HepG2 (cell line): ENCODE measurements around the gene TMC8. TPM values are rescaled to one million over a fixed set of nuclear protein-coding genes. Genes with fewer than 3 reads are reported as not detected.

Experiments
- ATM ChIP-seq: fragments of 450-650 bp; IDR thresholded peaks from 2 replicates; pipeline ENCODE4 v1.7.1; 2017; ENCODE audit warnings: mild to moderate bottlenecking, borderline replicate concordance
- BHLHE40 ChIP-seq: IDR thresholded peaks from 2 replicates; pipeline ENCODE4 v1.6.1; 2011; ENCODE audit warnings: low read length, improper control_type of control experiment
- CHCHD3 ChIP-seq: sonication (generic); formaldehyde crosslinking; IDR thresholded peaks from 2 replicates; pipeline ENCODE4 v1.8.0; 2022; ENCODE audit warnings: mild to moderate bottlenecking, missing genetic modification reagents, moderate library complexity
- ETV5 ChIP-seq: IDR thresholded peaks from 2 replicates; pipeline ENCODE4 v1.6.1; 2018; ENCODE audit warnings: missing biosample characterization, missing genetic modification reagents, inconsistent platforms, borderline replicate concordance
- KAT7 ChIP-seq: IDR thresholded peaks from 2 replicates; pipeline ENCODE4 v1.6.1; 2018; ENCODE audit warnings: borderline replicate concordance, missing compliant biosample characterization
- MIER3 ChIP-seq: IDR thresholded peaks from 2 replicates; pipeline ENCODE4 v1.6.1; 2016; ENCODE audit warnings: missing compliant biosample characterization, borderline replicate concordance
- NCOA1 ChIP-seq: sonication (generic); formaldehyde crosslinking; IDR thresholded peaks from 2 replicates; pipeline ENCODE4 v1.9.0; 2021; ENCODE audit warnings: missing genetic modification reagents
- REL ChIP-seq: sonication (generic); formaldehyde crosslinking; conservative IDR thresholded peaks from 2 replicates; pipeline ENCODE4 v1.8.0; 2022; ENCODE audit warnings: mild to moderate bottlenecking, missing genetic modification reagents, moderate library complexity
- RFXAP ChIP-seq: sonication (generic); formaldehyde crosslinking; IDR thresholded peaks from 2 replicates; pipeline ENCODE4 v1.4.0; 2020; ENCODE audit warnings: missing genetic modification reagents, borderline replicate concordance
- SMARCC2 ChIP-seq: fragments of 450-650 bp; IDR thresholded peaks from 2 replicates; pipeline ENCODE4 v1.6.1; 2017; ENCODE audit warnings: antibody characterized with exemption, mild to moderate bottlenecking
- U2AF2 ChIP-seq: fragments of 200-400 bp; formaldehyde crosslinking; IDR thresholded peaks from 2 replicates; pipeline ENCODE4 v1.6.1; 2017; ENCODE audit warnings: low read depth, mild to moderate bottlenecking, low read length
- ZFP1 ChIP-seq: IDR thresholded peaks from 2 replicates; pipeline ENCODE4 v1.6.1; 2016
- ZFP37 ChIP-seq: sonication (generic); formaldehyde crosslinking; IDR thresholded peaks from 2 replicates; pipeline ENCODE4 v1.4.0; 2020; ENCODE audit warnings: missing genetic modification reagents, borderline replicate concordance
- ZMYM4 ChIP-seq: sonication (generic); formaldehyde crosslinking; IDR thresholded peaks from 2 replicates; pipeline ENCODE4 v1.8.1; 2023; ENCODE audit warnings: mild to moderate bottlenecking, missing genetic modification reagents
- ZNF20 ChIP-seq: sonication (generic); formaldehyde crosslinking; IDR thresholded peaks from 2 replicates; pipeline ENCODE4 v1.4.0; 2020; ENCODE audit warnings: mild to moderate bottlenecking, moderate library complexity, missing genetic modification reagents
- ZNF552 ChIP-seq: sonication (generic); formaldehyde crosslinking; IDR thresholded peaks from 2 replicates; pipeline ENCODE4 v1.9.0; 2022; ENCODE audit warnings: missing genetic modification reagents, mild to moderate bottlenecking, borderline replicate concordance
- ZNF761 ChIP-seq: sonication (generic); formaldehyde crosslinking; conservative IDR thresholded peaks from 2 replicates; pipeline ENCODE4 v1.4.0; 2020; ENCODE audit warnings: mild to moderate bottlenecking, missing genetic modification reagents
- ZNF782 ChIP-seq: sonication (generic); formaldehyde crosslinking; IDR thresholded peaks from 2 replicates; pipeline ENCODE4 v1.4.0; 2020; ENCODE audit warnings: missing genetic modification reagents, mild to moderate bottlenecking, borderline replicate concordance
- polyA plus RNA-seq, 8 experiments: library from polyadenylated mRNA; depleted of rRNA in 3 of 8; stranded (reverse) in 7 of 8; unstranded in 1 of 8; fragments of >200 nt; fragmentation: Illumina TruSeq in 4 of 8; extraction: Trizol in 4 of 8; gene quantifications; 2 replicates each; pipeline versions ENCODE4 v1.2.1 to v1.2.3, GENCODE V29; 2011 to 2016; ENCODE audit warnings: low read depth in 4 of 8, missing spikeins in 1 of 8, mixed read lengths in 1 of 8; ENCODE audit not compliant: insufficient read depth in 1 of 8
- total RNA-seq, 5 experiments: library from RNA; depleted of rRNA; stranded (reverse); fragments of >200 nt; fragmentation: Illumina TruSeq; extraction: Trizol; gene quantifications; 2 replicates each; pipeline ENCODE4 v1.2.3, GENCODE V29; 2016; ENCODE audit warnings: low read depth in 1 of 5
- TF ChIP-seq, protein P1 (sequence below): sonication (generic); formaldehyde crosslinking; IDR thresholded peaks from 2 replicates; pipeline ENCODE4 v1.4.0; 2020; ENCODE audit warnings: missing genetic modification reagents, borderline replicate concordance
- TF ChIP-seq, protein P2 (sequence below): sonication (generic); formaldehyde crosslinking; IDR thresholded peaks from 2 replicates; pipeline ENCODE4 v1.4.0; 2020; ENCODE audit warnings: missing genetic modification reagents; ENCODE audit errors: not compliant biosample characterization
- TF ChIP-seq, protein P3 (sequence below): sonication (generic); formaldehyde crosslinking; IDR thresholded peaks from 2 replicates; pipeline ENCODE4 v1.9.0; 2022; ENCODE audit warnings: low read depth, missing genetic modification reagents
- TF ChIP-seq, protein P4 (sequence below): sonication (generic); formaldehyde crosslinking; IDR thresholded peaks from 2 replicates; pipeline ENCODE4 v1.4.0; 2020; ENCODE audit warnings: missing genetic modification reagents

Gene TMC8
- total and polyA plus RNA-seq, 2 of the 13 experiments (the other 11 are each of a cell fraction or from before 2014, with no cell fraction given), result 0.53 to 7.8 TPM

DNA sequence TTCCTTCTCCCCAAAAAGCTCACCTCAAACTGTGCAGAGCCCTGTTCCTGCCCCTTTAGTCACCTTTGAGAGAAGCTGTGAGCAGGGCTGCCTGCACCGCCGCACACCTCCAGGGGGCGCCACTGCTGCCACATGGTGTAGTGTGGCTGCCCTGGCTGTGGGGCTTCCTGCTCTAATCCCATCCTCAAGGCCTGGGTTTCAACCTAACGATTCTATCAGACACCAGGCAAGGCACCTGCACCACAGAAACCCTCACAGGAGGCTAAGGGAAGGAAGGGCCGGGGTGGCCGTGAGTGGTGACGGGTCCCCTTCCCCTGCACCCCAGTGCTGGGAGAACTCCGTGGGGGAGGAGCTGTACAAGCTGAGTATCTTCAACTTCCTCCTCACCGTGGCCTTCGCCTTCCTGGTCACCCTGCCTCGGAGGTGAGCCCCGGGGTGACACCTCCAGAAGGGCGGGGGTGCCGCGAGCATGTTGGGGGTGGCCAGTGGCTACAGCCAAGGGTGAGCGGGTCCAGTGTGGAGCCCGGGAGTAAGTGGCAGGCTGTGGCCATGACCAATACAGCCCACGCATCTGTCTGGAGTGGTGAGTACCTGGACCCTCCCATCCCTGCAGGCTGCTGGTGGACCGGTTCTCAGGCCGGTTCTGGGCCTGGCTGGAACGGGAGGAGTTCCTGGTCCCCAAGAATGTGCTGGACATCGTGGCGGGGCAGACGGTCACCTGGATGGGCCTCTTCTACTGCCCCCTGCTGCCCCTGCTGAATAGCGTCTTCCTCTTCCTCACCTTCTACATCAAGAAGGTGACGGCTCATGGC, 7.0 kb downstream of the TMC8 start (continued):
- TF ChIP-seq, protein P1, sequence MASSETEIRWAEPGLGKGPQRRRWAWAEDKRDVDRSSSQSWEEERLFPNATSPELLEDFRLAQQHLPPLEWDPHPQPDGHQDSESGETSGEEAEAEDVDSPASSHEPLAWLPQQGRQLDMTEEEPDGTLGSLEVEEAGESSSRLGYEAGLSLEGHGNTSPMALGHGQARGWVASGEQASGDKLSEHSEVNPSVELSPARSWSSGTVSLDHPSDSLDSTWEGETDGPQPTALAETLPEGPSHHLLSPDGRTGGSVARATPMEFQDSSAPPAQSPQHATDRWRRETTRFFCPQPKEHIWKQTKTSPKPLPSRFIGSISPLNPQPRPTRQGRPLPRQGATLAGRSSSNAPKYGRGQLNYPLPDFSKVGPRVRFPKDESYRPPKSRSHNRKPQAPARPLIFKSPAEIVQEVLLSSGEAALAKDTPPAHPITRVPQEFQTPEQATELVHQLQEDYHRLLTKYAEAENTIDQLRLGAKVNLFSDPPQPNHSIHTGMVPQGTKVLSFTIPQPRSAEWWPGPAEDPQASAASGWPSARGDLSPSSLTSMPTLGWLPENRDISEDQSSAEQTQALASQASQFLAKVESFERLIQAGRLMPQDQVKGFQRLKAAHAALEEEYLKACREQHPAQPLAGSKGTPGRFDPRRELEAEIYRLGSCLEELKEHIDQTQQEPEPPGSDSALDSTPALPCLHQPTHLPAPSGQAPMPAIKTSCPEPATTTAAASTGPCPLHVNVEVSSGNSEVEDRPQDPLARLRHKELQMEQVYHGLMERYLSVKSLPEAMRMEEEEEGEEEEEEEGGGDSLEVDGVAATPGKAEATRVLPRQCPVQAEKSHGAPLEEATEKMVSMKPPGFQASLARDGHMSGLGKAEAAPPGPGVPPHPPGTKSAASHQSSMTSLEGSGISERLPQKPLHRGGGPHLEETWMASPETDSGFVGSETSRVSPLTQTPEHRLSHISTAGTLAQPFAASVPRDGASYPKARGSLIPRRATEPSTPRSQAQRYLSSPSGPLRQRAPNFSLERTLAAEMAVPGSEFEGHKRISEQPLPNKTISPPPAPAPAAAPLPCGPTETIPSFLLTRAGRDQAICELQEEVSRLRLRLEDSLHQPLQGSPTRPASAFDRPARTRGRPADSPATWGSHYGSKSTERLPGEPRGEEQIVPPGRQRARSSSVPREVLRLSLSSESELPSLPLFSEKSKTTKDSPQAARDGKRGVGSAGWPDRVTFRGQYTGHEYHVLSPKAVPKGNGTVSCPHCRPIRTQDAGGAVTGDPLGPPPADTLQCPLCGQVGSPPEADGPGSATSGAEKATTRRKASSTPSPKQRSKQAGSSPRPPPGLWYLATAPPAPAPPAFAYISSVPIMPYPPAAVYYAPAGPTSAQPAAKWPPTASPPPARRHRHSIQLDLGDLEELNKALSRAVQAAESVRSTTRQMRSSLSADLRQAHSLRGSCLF (CRISPR knock-in tag), result no peak
- TF ChIP-seq ETV5 (CRISPR knock-in tag), result peak; percentile 12; the same call in 1 of the 2 replicates
- peak; percentile 71; the same call in 1 of the 2 replicates for TF ChIP-seq ZFP37 (CRISPR knock-in tag)
- no peak for TF ChIP-seq NCOA1 (CRISPR knock-in tag)
- TF ChIP-seq REL (CRISPR knock-in tag), result no peak
- no peak for TF ChIP-seq U2AF2
- no peak for TF ChIP-seq SMARCC2
- no peak for TF ChIP-seq KAT7
- TF ChIP-seq, protein P2, sequence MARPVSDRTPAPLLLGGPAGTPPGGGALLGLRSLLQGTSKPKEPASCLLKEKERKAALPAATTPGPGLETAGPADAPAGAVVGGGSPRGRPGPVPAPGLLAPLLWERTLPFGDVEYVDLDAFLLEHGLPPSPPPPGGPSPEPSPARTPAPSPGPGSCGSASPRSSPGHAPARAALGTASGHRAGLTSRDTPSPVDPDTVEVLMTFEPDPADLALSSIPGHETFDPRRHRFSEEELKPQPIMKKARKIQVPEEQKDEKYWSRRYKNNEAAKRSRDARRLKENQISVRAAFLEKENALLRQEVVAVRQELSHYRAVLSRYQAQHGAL (CRISPR knock-in tag), result no peak
- TF ChIP-seq ZMYM4, result no peak
- TF ChIP-seq ZNF552 (CRISPR knock-in tag), result 0 out of 2 replicates have a peak, but pooled peaks have one; percentile 14
- TF ChIP-seq ZNF20 (CRISPR knock-in tag), result peak; percentile 93; the same call in 1 of the 2 replicates
- TF ChIP-seq CHCHD3 (CRISPR knock-in tag), result no peak
- TF ChIP-seq, protein P3, sequence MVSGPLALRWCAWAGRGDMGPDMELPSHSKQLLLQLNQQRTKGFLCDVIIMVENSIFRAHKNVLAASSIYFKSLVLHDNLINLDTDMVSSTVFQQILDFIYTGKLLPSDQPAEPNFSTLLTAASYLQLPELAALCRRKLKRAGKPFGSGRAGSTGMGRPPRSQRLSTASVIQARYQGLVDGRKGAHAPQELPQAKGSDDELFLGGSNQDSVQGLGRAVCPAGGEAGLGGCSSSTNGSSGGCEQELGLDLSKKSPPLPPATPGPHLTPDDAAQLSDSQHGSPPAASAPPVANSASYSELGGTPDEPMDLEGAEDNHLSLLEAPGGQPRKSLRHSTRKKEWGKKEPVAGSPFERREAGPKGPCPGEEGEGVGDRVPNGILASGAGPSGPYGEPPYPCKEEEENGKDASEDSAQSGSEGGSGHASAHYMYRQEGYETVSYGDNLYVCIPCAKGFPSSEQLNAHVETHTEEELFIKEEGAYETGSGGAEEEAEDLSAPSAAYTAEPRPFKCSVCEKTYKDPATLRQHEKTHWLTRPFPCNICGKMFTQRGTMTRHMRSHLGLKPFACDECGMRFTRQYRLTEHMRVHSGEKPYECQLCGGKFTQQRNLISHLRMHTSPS (CRISPR knock-in tag), result no peak
- no peak for TF ChIP-seq ZNF761
- no peak for TF ChIP-seq BHLHE40
- TF ChIP-seq MIER3 (CRISPR knock-in tag), result 0 out of 2 replicates have a peak, but pooled peaks have one; percentile 9
- no peak for TF ChIP-seq RFXAP (CRISPR knock-in tag)
- TF ChIP-seq ZFP1 (CRISPR knock-in tag), result no peak
- TF ChIP-seq ATM, result no peak
- TF ChIP-seq, protein P4, sequence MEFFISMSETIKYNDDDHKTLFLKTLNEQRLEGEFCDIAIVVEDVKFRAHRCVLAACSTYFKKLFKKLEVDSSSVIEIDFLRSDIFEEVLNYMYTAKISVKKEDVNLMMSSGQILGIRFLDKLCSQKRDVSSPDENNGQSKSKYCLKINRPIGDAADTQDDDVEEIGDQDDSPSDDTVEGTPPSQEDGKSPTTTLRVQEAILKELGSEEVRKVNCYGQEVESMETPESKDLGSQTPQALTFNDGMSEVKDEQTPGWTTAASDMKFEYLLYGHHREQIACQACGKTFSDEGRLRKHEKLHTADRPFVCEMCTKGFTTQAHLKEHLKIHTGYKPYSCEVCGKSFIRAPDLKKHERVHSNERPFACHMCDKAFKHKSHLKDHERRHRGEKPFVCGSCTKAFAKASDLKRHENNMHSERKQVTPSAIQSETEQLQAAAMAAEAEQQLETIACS (CRISPR knock-in tag), result no peak; the same call in 1 of the 2 replicates
- 0 out of 2 replicates have a peak, but pooled peaks have one; percentile 35 for TF ChIP-seq ZNF782 (CRISPR knock-in tag)
